H1 (cell line): ENCODE data around the gene FRMPD4. TPM values are rescaled to one million over a fixed set of nuclear protein-coding genes. Genes with fewer than 3 reads are reported as not detected.

Experiments used
- CTCF ChIA-PET: fragments of 300-600 bp; sonication (Branson Sonifier 250); formaldehyde crosslinking; loops from one replicate; lab custom pipeline; 2021; ENCODE audit not compliant: partially characterized antibody; lab: Charles Lee
- POLR2A ChIA-PET: fragments of 300-600 bp; sonication (Branson Sonifier 250); formaldehyde crosslinking; loops from one replicate; lab custom pipeline; 2021; ENCODE audit warnings: inconsistent platforms; ENCODE audit not compliant: partially characterized antibody; lab: Charles Lee
- DNase-seq, 2 experiments: peaks; one replicate each; pipeline versions ENCODE4 v3.0.0 to v3.0.0-alpha.2; 2010 to 2022; ENCODE audit warnings: low spot score in 2 of 2, low read depth in 1 of 2, mixed read lengths in 1 of 2
- FAIRE-seq: peaks from 2 replicates; lab custom pipeline; 2011; peaks lifted over from hg19 to GRCh38; lab: Jason Lieb, UNC
- H2AFZ ChIP-seq: 2 replicates; pipeline ENCODE4 v1.8.1; 2012; ENCODE audit warnings: low read length, inconsistent platforms
- H2AK5ac ChIP-seq: 2 replicates; pipeline ENCODE4 v1.6.1; 2013; ENCODE audit warnings: low read depth, low read length
- H2BK120ac ChIP-seq: replicated peaks from 2 replicates; pipeline ENCODE3; 2013; ENCODE audit warnings: low read depth, low read length, inconsistent platforms
- H2BK12ac ChIP-seq: 2 replicates; pipeline ENCODE4 v1.6.1; 2013; ENCODE audit warnings: low read depth, low read length
- H2BK15ac ChIP-seq: 2 replicates; pipeline ENCODE4 v1.6.1; 2013; ENCODE audit warnings: low read length
- H2BK20ac ChIP-seq: 2 replicates; pipeline ENCODE4 v1.6.1; 2013; ENCODE audit warnings: low read length
- H2BK5ac ChIP-seq: 2 replicates; pipeline ENCODE4 v1.6.1; 2013; ENCODE audit warnings: low read depth, low read length
- H3K14ac ChIP-seq: 2 replicates; pipeline ENCODE4 v1.6.1; 2013; ENCODE audit warnings: inconsistent platforms; ENCODE audit not compliant: insufficient read length
- H3K18ac ChIP-seq: 2 replicates; pipeline ENCODE4 v1.6.1; 2013; ENCODE audit warnings: low read length; ENCODE audit errors: extremely low read depth
- H3K23ac ChIP-seq: 2 replicates; pipeline ENCODE4 v1.6.1; 2013; ENCODE audit warnings: inconsistent platforms; ENCODE audit not compliant: insufficient read length
- H3K23me2 ChIP-seq: 2 replicates; pipeline ENCODE4 v1.6.1; 2013; ENCODE audit warnings: low read depth, low read length
- H3K27ac ChIP-seq: 2 replicates; pipeline ENCODE4 v1.6.1; 2011; ENCODE audit warnings: low read depth, low read length, inconsistent platforms
- H3K27me3 ChIP-seq, 4 experiments: replicated peaks in 1 of 4; 1 replicate in 1 of 4; 2 replicates in 3 of 4; pipeline versions ENCODE4 v1.6.1 to v1.8.1; 2011 to 2013; ENCODE audit warnings: low read length in 3 of 4, mild to moderate bottlenecking in 3 of 4, inconsistent platforms in 2 of 4, mixed read lengths in 2 of 4, moderate library complexity in 1 of 4; ENCODE audit not compliant: control insufficient read depth in 3 of 4, insufficient read depth in 3 of 4; ENCODE audit errors: extremely low read depth in 1 of 4
- H3K36me3 ChIP-seq, 4 experiments: 2 replicates each; pipeline versions ENCODE4 v1.6.1 to v1.8.1; 2011 to 2013; ENCODE audit warnings: mild to moderate bottlenecking in 4 of 4, low read length in 3 of 4, moderate library complexity in 2 of 4, control low read depth in 1 of 4, inconsistent platforms in 1 of 4; ENCODE audit not compliant: insufficient read depth in 4 of 4, control insufficient read depth in 2 of 4
- H3K4ac ChIP-seq: replicated peaks from 2 replicates; pipeline ENCODE3; 2013; ENCODE audit warnings: low read length, low read depth, mixed read lengths, inconsistent platforms; ENCODE audit not compliant: insufficient read length
- H3K4me1 ChIP-seq, 4 experiments: replicated peaks in 1 of 4; 1 replicate in 1 of 4; 2 replicates in 3 of 4; pipeline versions ENCODE4 v1.6.1 to v1.8.1; 2011 to 2013; ENCODE audit warnings: low read length in 3 of 4, inconsistent platforms in 2 of 4, mixed read lengths in 1 of 4; ENCODE audit not compliant: insufficient read depth in 4 of 4, control insufficient read depth in 3 of 4
- H3K4me2 ChIP-seq, 2 experiments: 2 replicates each; pipeline versions ENCODE4 v1.6.1 to v1.8.1; 2011 to 2013; ENCODE audit warnings: low read depth in 2 of 2, low read length in 2 of 2, control low read depth in 1 of 2, inconsistent platforms in 1 of 2, mild to moderate bottlenecking in 1 of 2; ENCODE audit not compliant: insufficient read depth in 1 of 2
- H3K4me3 ChIP-seq, 4 experiments: fragments of 200-600, 300-600 bp in 1 of 4; sonication (generic), shearing (Covaris generic), sonication (Bioruptor Twin) in 1 of 4; 2 replicates each; pipeline versions ENCODE4 v1.5.1 to v1.8.1; 2011 to 2016; ENCODE audit warnings: low read length in 4 of 4, low read depth in 3 of 4, control low read depth in 2 of 4, inconsistent platforms in 2 of 4, mild to moderate bottlenecking in 2 of 4, mixed read lengths in 1 of 4, moderate library complexity in 1 of 4; ENCODE audit not compliant: insufficient read depth in 2 of 4; ENCODE audit errors: extremely low read depth in 1 of 4
- H3K56ac ChIP-seq: replicated peaks from 2 replicates; pipeline ENCODE3; 2013; ENCODE audit warnings: low read depth, mild to moderate bottlenecking, mixed read lengths, low read length, inconsistent platforms; ENCODE audit not compliant: insufficient read length
- H3K79me1 ChIP-seq: 2 replicates; pipeline ENCODE4 v1.6.1; 2013; ENCODE audit warnings: low read depth, low read length, control low read depth
- H3K79me2 ChIP-seq, 2 experiments: 2 replicates each; pipeline versions ENCODE4 v1.6.1 to v1.8.1; 2012 to 2013; ENCODE audit warnings: low read length in 2 of 2, mild to moderate bottlenecking in 2 of 2, inconsistent platforms in 1 of 2; ENCODE audit not compliant: insufficient read depth in 2 of 2, control insufficient read depth in 1 of 2
- H3K9ac ChIP-seq, 4 experiments: replicated peaks in 1 of 4; 1 replicate in 1 of 4; 2 replicates in 3 of 4; pipeline versions ENCODE4 v1.6.1 to v1.8.1; 2011 to 2013; ENCODE audit warnings: low read depth in 3 of 4, low read length in 3 of 4, control low read depth in 2 of 4, mild to moderate bottlenecking in 2 of 4, moderate library complexity in 2 of 4, inconsistent platforms in 1 of 4; ENCODE audit errors: extremely low read depth in 1 of 4
- H3K9me3 ChIP-seq, 2 experiments: 2 replicates each; pipeline versions ENCODE4 v1.6.1 to v1.8.1; 2012 to 2013; ENCODE audit warnings: mild to moderate bottlenecking in 2 of 2, moderate library complexity in 2 of 2, control low read depth in 1 of 2, inconsistent platforms in 1 of 2, low read depth in 1 of 2, low read length in 1 of 2, mixed read lengths in 1 of 2; ENCODE audit not compliant: insufficient read depth in 2 of 2
- H4K20me1 ChIP-seq, 2 experiments: replicated peaks in 1 of 2; 2 replicates each; pipeline versions ENCODE3 to v1.8.1; 2011 to 2013; ENCODE audit warnings: inconsistent platforms in 2 of 2, low read length in 2 of 2, mild to moderate bottlenecking in 1 of 2; ENCODE audit not compliant: insufficient read depth in 2 of 2, control insufficient read depth in 1 of 2
- H4K5ac ChIP-seq: 2 replicates; pipeline ENCODE4 v1.6.1; 2013; ENCODE audit warnings: low read length, low read depth, mixed read lengths, inconsistent platforms; ENCODE audit not compliant: insufficient read length
- H4K8ac ChIP-seq: 2 replicates; pipeline ENCODE4 v1.8.0; 2013; ENCODE audit warnings: mild to moderate bottlenecking, moderate library complexity, low read length, inconsistent platforms; ENCODE audit not compliant: insufficient read depth; ENCODE audit errors: extremely low read depth
- H4K91ac ChIP-seq: replicated peaks from 2 replicates; pipeline ENCODE3; 2013; ENCODE audit warnings: low read length, mixed read lengths, inconsistent platforms; ENCODE audit not compliant: insufficient read length
- MAFK ChIP-seq: IDR thresholded peaks from 2 replicates; pipeline ENCODE4 v1.6.1; 2012; ENCODE audit warnings: low read depth, mild to moderate bottlenecking, improper control_type of control experiment, low read length
- RAD21 ChIP-seq, 2 experiments: IDR thresholded peaks in 1 of 2; conservative IDR thresholded peaks in 1 of 2; 2 replicates each; pipeline ENCODE4 v1.6.1; 2011; ENCODE audit warnings: low read depth in 2 of 2, low read length in 2 of 2, improper control_type of control experiment in 1 of 2, inconsistent platforms in 1 of 2, mild to moderate bottlenecking in 1 of 2, moderate library complexity in 1 of 2
- SP4 ChIP-seq: IDR thresholded peaks from 2 replicates; pipeline ENCODE4 v1.6.1; 2012; ENCODE audit warnings: low read length, inconsistent platforms
- TAF7 ChIP-seq: optimal IDR thresholded peaks from 2 replicates; pipeline ENCODE3; 2011; ENCODE audit warnings: low read depth, mild to moderate bottlenecking, inconsistent platforms, low read length, moderate library complexity, borderline replicate concordance
- whole genome bisulfite sequencing, 2 experiments: shearing (Covaris generic) in 1 of 2; methylation state at CpG; one replicate each; pipeline versions ENCODE4 v1.1.6 to v1.1.7; 2013 to 2015; ENCODE audit warnings: low lambda C conversion rate in 2 of 2, mixed read lengths in 2 of 2, inconsistent platforms in 1 of 2, low coverage in 1 of 2, missing lambda C conversion rate in 1 of 2; ENCODE audit not compliant: insufficient replicate concordance in 2 of 2, insufficient coverage in 1 of 2, insufficient read length in 1 of 2; ENCODE audit errors: extremely low coverage in 1 of 2, missing lambda C conversion rate in 1 of 2; 5-methylcytosine and 5-hydroxymethylcytosine counted together
- polyA plus RNA-seq, 7 experiments: library from polyadenylated mRNA; depleted of rRNA in 3 of 7; stranded (reverse) in 5 of 7; unstranded in 2 of 7; fragments of >200 nt in 5 of 7; fragments of 200-250 nt in 2 of 7; gene quantifications; 1 replicate in 5 of 7; 2 replicates in 1 of 7; 4 replicates in 1 of 7; pipeline versions ENCODE4 v1.2.1 to v1.2.3, GENCODE V29; 2011 to 2013; ENCODE audit warnings: missing spikeins in 2 of 7, mixed read lengths in 2 of 7
- total RNA-seq: library from RNA; stranded (reverse); fragmentation: NEBNext Ultra II Directional; extraction: Animal tissue kit (Norgen Biotek cat#: 25700); gene quantifications from 2 replicates; pipeline ENCODE4 v1.2.1, GENCODE V29; 2021

Gene FRMPD4
- total and polyA plus RNA-seq, 2 of the 8 experiments (the other 6 are each of a cell fraction or from before 2014, with no cell fraction given), result 0.02 to 0.37 TPM

- TF ChIP-seq TAF7 (no peak), RAD21 (IDR thresholded peaks at IDR 0.05 in 1 of 2, conservative IDR thresholded peaks at IDR 0.05 in 1 of 2; ENCODE audit: low read depth in 2 of 2, low read length in 2 of 2) (no peak), MAFK (no peak), SP4 (no peak)
- Histone ChIP-seq H3K4me2 (no peak overlapping the region), H2AK5ac (no peak overlapping the region), H3K9ac (no peak overlapping the region), H3K23me2 (no peaks in the 10 kb centered on the region), H3K9me3 (no peaks in the 10 kb centered on the region), H3K18ac (no peak overlapping the region), H2BK15ac (no peak overlapping the region), H4K20me1 (no peaks in the 10 kb centered on the region), H2BK20ac (no peak overlapping the region), H3K79me2 (no peaks in the 10 kb centered on the region), H3K27me3 (no peaks in the 10 kb centered on the region), H2BK5ac (no peak overlapping the region), H4K5ac (no peak overlapping the region), H2BK12ac (no peak overlapping the region), H4K91ac (no peak overlapping the region), H3K4me3 (no peak overlapping the region), H3K56ac (no peak overlapping the region), H3K27ac (no peak overlapping the region), H3K23ac (no peak overlapping the region), H4K8ac (no peak overlapping the region), H2BK120ac (no peak overlapping the region), H3K36me3 (no peaks in the 10 kb centered on the region), H3K79me1 (no peaks in the 10 kb centered on the region), H3K4me1 (no peaks in the 10 kb centered on the region), H3K4ac (no peak overlapping the region), H3K14ac (no peak overlapping the region), H2AFZ (no peak overlapping the region)
- POLR2A ChIA-PET, result no interaction called here
- FAIRE-seq (no peak), DNase-seq (no peak)
- WGBS, 2 experiments, result 94% methylated on average over 2 of the region's 2 CpGs; no CpG with 5 or more reads in 1 of the 2 experiments
- CTCF ChIA-PET, result interaction anchor here (3.4 kb wide), 1 partner anchor 17 kb away, joined by 21 read pairs; no protein-coding TSS in a partner anchor
Measured at GRCh38 chrX:12753366-12753765, 615.1 kb downstream of the FRMPD4 start.
